Ovary (tissue), 9 donors: Measurements from ENCODE around the gene MCM9. TPM values are rescaled to one million over a fixed set of nuclear protein-coding genes. Genes with fewer than 3 reads are reported as not detected.
"Not testable (repeated sequence)": the region's sequence is repeated elsewhere in the genome, so short reads cannot be mapped to it uniquely, and the experiment has no call there.

ENCODE experiments used
- DNase-seq, 5 donors: peaks; one replicate each; pipeline ENCODE4 v3.0.0-alpha.2; 2019 to 2020
- H3K27ac ChIP-seq, 2 donors: fragments of 200-600 bp; one replicate each; pipeline versions ENCODE4 v1.5.1 to v1.8.0; 2019 to 2022
- H3K27me3 ChIP-seq: fragments of 200-600 bp; one replicate; pipeline ENCODE4 v1.8.0; 2022
- H3K36me3 ChIP-seq: fragments of 200-600 bp; sonication (generic); one replicate; pipeline ENCODE4 v1.5.1; 2019
- H3K4me1 ChIP-seq: one replicate; pipeline ENCODE4 v1.8.1; 2013; ENCODE audit warnings: mild to moderate bottlenecking, moderate library complexity; ENCODE audit not compliant: insufficient read depth
- H3K4me3 ChIP-seq: fragments of 200-600 bp; sonication (generic); one replicate; pipeline ENCODE4 v1.5.1; 2017
- H3K9me3 ChIP-seq, 2 donors: fragments of 200-600 bp in 1 of 2; sonication (generic) in 1 of 2; one replicate each; pipeline versions ENCODE4 v1.5.1 to v1.8.1; 2013 to 2019; ENCODE audit warnings: mild to moderate bottlenecking in 1 of 2, moderate library complexity in 1 of 2
- CTCF ChIP-seq, 3 donors: fragments of 450-650 bp in 2 of 3; fragments of 200-600 bp in 1 of 3; IDR thresholded peaks; one replicate each; pipeline versions ENCODE4 v1.5.1 to v1.8.0; 2016 to 2022; ENCODE audit warnings: antibody characterized with exemption in 3 of 3, mild to moderate bottlenecking in 1 of 3
- EP300 ChIP-seq: sonication (generic); formaldehyde crosslinking; IDR thresholded peaks from one replicate; pipeline ENCODE4 v1.6.1; 2017; ENCODE audit warnings: antibody characterized with exemption
- POLR2A ChIP-seq: fragments of 450-650 bp; IDR thresholded peaks from one replicate; pipeline ENCODE4 v1.6.1; 2017; ENCODE audit warnings: antibody characterized with exemption, mild to moderate bottlenecking, moderate library complexity
- WGBS, 3 donors: extraction: QIAGEN DNeasy Blood & Tissue Kit in 1 of 3; methylation state at CpG; one replicate each; pipeline versions ENCODE4 v1.1.5 to v1.1.7; 2013 to 2017; 5-methylcytosine and 5-hydroxymethylcytosine counted together
- intact Hi-C, 4 donors: fragments of 100-400 bp; cut with DNase I; formaldehyde crosslinking; loops; one replicate each; pipeline versions ENCODE4 v1.11.0 to v1.15.1; 2022 to 2023
- polyA plus RNA-seq, 2 donors: library from polyadenylated mRNA; stranded (reverse); fragments of 200-250 nt in 1 of 2; fragments of 350-450 nt in 1 of 2; fragmentation: Illumina TruSeq in 1 of 2; extraction: RNeasy Lipid Tissue Mini Kit (QIAGEN cat#74804) in 1 of 2; gene quantifications; one replicate each; pipeline ENCODE4 v1.2.3, GENCODE V29; 2013 to 2014
- total RNA-seq, 7 donors: library from RNA; depleted of rRNA in 2 of 7; stranded (reverse); fragments of >200 nt in 2 of 7; fragmentation: NEBNext Ultra II Directional in 3 of 7; extraction: Animal tissue kit (Norgen Biotek cat#: 25700) in 3 of 7; gene quantifications; one replicate each; pipeline versions ENCODE4 v1.1.0 to v1.2.4, GENCODE V29; 2016 to 2023
- donor health status: DM: no; HTN: no; CAD: no; lungs with moderate emphysema.
- donor health status: DM: no; HTN: no; CAD: no.
- donor health status: Bipolar disorder and iron deficiency.
- donor health status: DM: yes; HTN: yes; CAD: no.
- donor health status: DM: no; HTN: no; CAD: no.
- donor health status: DM: yes; HTN: yes; CAD: no.

The MCM9 gene
- total and polyA plus RNA-seq, 9 donors: 5.5 to 17.5 (median 11.2) TPM

- no peaks in the 10 kb centered on the region for H3K27me3 ChIP-seq
- H3K9me3 ChIP-seq: no peaks in the 10 kb centered on the region
- H3K36me3 ChIP-seq: no peaks in the 10 kb centered on the region
- no peak overlapping the region for H3K4me3 ChIP-seq
- no peak for DNase-seq
- peaks cover 2% of the 10 kb centered on the region for H3K4me1 ChIP-seq
- TF ChIP-seq CTCF (IDR thresholded peaks at IDR 0.05) (no peak), EP300 (no peak), POLR2A (no peak)
- intact Hi-C loops: no loop called here
- 96 to 98% (median 96%) methylated on average over 5 of the region's 5 CpGs for WGBS, 3 donors
- no peak overlapping the region for H3K27ac ChIP-seq
Observed at GRCh38 chr6:118871331-118871730, 63.6 kb downstream of the MCM9 start.

- TF ChIP-seq POLR2A (no peak), EP300 (no peak), CTCF (IDR thresholded peaks at IDR 0.05) (no peak)
- H3K9me3 ChIP-seq: no peaks in the 10 kb centered on the region
- no peak overlapping the region for H3K27ac ChIP-seq
- intact Hi-C loops: no loop called here
- no peak for DNase-seq
- no peaks in the 10 kb centered on the region for H3K27me3 ChIP-seq
- H3K4me1 ChIP-seq: peaks cover 2% of the 10 kb centered on the region
- 68 to 94% (median 92%) methylated on average over 2 of the region's 2 CpGs for WGBS, 3 donors
- no peak overlapping the region for H3K4me3 ChIP-seq
- H3K36me3 ChIP-seq: no peaks in the 10 kb centered on the region
Observed at GRCh38 chr6:118869894-118870589, 64.9 kb downstream of the MCM9 start.

GRCh38 chr6:118869350-118869749 lies 65.6 kb downstream of the MCM9 start:
- no peaks in the 10 kb centered on the region for H3K9me3 ChIP-seq
- no peaks in the 10 kb centered on the region for H3K36me3 ChIP-seq
- no peak for DNase-seq
- no peaks in the 10 kb centered on the region for H3K27me3 ChIP-seq
- intact Hi-C loops: no loop called here
- WGBS, 3 donors: 93 to 96% (median 93%) methylated on average over 2 of the region's 2 CpGs
- no peak overlapping the region for H3K4me3 ChIP-seq
- peaks cover 2% of the 10 kb centered on the region for H3K4me1 ChIP-seq
- no peak overlapping the region for H3K27ac ChIP-seq
- no peak for TF ChIP-seq CTCF (IDR thresholded peaks at IDR 0.05)

- H3K36me3 ChIP-seq: not testable (repeated sequence)
Observed at GRCh38 chr6:118868901-118869300, 66.1 kb downstream of the MCM9 start.

GRCh38 chr6:118867181-118867580 lies 67.8 kb downstream of the MCM9 start:
- 96 to 99% (median 98%) methylated on average over 4 of the region's 4 CpGs for WGBS, 3 donors

More at GRCh38 chr6:118868901-118869300, 66.1 kb downstream of the MCM9 start:
- H3K27ac ChIP-seq, intact Hi-C loops, H3K4me3 ChIP-seq, H3K9me3 ChIP-seq, H3K4me1 ChIP-seq, DNase-seq, H3K27me3 ChIP-seq: not testable (repeated sequence)
- 94 to 97% (median 94%) methylated on average over 2 of the region's 2 CpGs for WGBS, 3 donors

More at GRCh38 chr6:118867181-118867580, 67.8 kb downstream of the MCM9 start:
- TF ChIP-seq CTCF (IDR thresholded peaks at IDR 0.05) (no peak), EP300 (no peak), POLR2A (no peak)
- H3K4me1 ChIP-seq: peaks cover 2% of the 10 kb centered on the region
- no peaks in the 10 kb centered on the region for H3K36me3 ChIP-seq
- no peak overlapping the region for H3K4me3 ChIP-seq
- intact Hi-C loops: no loop called here
- no peak for DNase-seq
- no peaks in the 10 kb centered on the region for H3K9me3 ChIP-seq
- H3K27ac ChIP-seq: no peak overlapping the region
- H3K27me3 ChIP-seq: no peaks in the 10 kb centered on the region
